GM18868 (cell line): ENCODE results near the gene SYNJ2BP.
"Not testable (repeated sequence)": the region's sequence is repeated elsewhere in the genome, so short reads cannot be mapped to it uniquely, and the experiment has no call there.

Source experiments
- ATAC-seq: cut with Tn5 transposase; IDR thresholded peaks from one replicate; pipeline ENCODE4 v1.9.1; 2021; ENCODE audit warnings: mild to moderate bottlenecking, moderate library complexity; ENCODE audit not compliant: unreplicated experiment

The SYNJ2BP gene

GRCh38 chr14:70416725-70417349 lies at the start of gene SYNJ2BP:
Gene SYNJ2BP, minus strand, starts transcription at chr14:70417090. Its CDS starts 127 bp downstream, at chr14:70416963.
- ATAC-seq = peak; percentile 67

- ATAC-seq = no peak
Observed at GRCh38 chr14:70454731-70455130, 37.8 kb upstream of the SYNJ2BP start.

DNA sequence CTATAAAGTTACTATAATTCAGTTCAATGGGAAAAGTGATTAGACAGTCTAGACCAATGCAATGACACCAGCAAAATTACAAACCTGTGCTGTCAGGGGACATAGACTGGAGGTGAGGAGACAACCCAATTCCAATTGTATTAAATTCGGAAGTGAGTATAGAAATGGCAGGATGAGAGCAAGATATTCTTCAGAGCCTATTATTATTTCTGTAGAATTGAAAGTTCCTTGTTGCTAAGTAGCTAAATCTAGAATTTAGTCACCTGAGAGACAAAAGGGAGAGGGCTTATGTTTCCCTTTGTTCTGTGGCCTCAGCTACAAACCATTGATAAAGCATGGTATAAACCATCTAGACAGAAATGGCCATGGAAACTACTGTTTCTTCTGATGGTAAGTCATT lies 35.0 kb upstream of the SYNJ2BP start, which contains the start of gene ADAM21:
ADAM21 (plus strand) TSS at position 301 of the 400 bp plus-strand sequence. CDS start 5,326 bp downstream, outside the sequence.
- no peak for ATAC-seq

- no peak for ATAC-seq
Observed at GRCh38 chr14:70448633-70449340, 31.9 kb upstream of the SYNJ2BP start.

- no peak for ATAC-seq
Observed at GRCh38 chr14:70442750-70443149, 25.9 kb upstream of the SYNJ2BP start.

DNA sequence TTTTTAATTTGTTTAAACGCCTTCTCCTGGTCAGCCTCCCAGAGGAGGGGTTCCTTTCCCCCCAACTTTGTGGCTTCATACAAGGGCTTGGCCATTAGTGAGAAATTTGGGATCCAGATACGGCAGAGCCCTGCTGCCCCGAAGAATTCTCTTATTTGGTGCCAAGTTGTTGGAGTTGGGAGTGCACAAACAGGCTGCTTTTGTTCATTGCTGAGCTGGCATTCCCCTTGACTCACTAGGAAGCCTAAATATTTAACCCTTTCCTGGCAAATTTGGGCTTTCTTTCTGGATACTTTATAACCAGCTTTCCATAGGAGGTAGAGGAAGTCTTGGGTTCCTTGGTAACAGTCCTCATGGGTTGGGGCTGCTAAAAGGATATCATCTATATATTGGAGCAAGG lies 24.8 kb upstream of the SYNJ2BP start:
- ATAC-seq = no peak

GRCh38 chr14:70436867-70437266 lies 20.0 kb upstream of the SYNJ2BP start:
- no peak for ATAC-seq

DNA sequence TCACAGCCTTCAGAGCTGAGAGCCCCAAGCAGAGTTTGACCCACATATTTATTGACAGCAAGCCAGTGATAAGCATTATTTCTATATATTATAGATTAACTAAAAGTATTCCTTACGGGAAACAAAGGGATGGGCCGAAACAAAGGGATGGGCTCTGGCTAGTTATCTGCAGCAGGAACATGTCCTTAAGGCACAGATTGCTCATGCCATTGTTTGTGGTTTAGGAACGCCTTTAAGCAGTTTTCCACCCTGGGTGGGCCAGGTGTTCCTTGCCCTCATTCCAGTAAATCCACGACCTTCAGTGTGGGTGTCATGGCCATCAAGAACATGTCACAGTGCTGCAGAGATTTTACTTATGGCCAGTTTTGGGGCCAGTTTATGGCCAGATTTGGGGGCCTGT lies 9.7 kb upstream of the SYNJ2BP start:
- not testable (repeated sequence) for ATAC-seq

GRCh38 chr14:70425354-70425753 lies 8.5 kb upstream of the SYNJ2BP start:
- ATAC-seq = no peak

DNA sequence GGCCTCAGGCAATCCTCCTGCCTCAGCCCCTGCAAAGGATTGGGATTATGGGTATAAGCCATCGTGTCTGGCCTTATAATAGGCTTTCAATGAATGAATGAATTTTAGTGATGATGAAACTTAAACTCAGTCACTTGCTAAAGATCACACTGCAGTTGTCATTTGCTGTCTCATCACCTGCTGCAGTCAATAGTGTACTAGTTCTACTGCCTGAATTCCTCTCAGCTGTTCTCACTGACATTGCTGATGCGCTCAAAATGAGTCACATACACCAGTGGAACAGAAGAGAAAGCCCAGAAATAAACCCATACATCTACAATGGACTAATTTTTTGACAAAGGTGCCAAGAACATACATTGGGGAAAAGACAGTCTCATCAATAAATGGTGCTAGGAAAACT lies 5.6 kb upstream of the SYNJ2BP start:
- ATAC-seq = no peak

GRCh38 chr14:70419270-70419931 lies 2.5 kb upstream of the SYNJ2BP start:
- ATAC-seq = not testable (repeated sequence)

DNA sequence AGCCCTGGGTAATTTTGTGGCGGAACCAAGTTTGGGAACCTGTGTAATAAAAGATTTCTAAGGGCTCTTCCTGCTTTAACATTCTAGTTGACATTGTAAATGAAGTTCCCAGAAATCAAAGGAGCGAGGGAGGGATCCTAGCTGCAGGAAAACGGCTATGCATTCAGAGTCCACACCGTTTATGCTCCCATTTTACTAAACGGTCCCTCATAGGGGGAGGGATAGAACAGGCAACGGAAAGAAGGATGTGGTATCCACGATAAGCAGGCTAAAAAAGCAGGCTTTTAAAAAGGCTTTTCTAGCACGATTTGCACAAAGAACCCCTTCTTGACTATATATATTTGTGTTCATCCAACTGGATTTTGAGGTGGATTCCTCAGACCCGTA lies 559 bp downstream of the SYNJ2BP start:
- no peak for ATAC-seq

GRCh38 chr14:70415788-70416187 lies 1.1 kb downstream of the SYNJ2BP start:
- ATAC-seq = no peak

- ATAC-seq = no peak
Observed at GRCh38 chr14:70407621-70408020, 9.3 kb downstream of the SYNJ2BP start.

DNA sequence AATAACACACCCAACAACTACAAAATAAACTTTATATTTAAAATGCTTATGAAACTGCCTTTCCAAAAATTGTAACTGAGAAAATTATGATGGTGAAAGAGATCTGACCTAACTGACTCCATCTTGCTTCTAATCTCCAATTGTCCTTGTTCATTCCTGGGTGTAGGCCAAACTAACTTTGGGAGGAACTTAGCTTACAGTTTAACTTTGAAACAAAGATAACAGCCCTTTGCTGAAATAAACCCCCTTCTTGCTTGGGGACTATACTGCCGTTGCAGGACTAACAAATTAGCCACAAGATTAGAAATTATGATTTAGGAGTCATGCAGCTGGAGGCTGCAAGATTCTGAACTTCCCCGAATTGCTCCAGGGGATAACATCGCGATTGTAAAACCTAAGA lies 10.7 kb downstream of the SYNJ2BP start:
- not testable (repeated sequence) for ATAC-seq

DNA sequence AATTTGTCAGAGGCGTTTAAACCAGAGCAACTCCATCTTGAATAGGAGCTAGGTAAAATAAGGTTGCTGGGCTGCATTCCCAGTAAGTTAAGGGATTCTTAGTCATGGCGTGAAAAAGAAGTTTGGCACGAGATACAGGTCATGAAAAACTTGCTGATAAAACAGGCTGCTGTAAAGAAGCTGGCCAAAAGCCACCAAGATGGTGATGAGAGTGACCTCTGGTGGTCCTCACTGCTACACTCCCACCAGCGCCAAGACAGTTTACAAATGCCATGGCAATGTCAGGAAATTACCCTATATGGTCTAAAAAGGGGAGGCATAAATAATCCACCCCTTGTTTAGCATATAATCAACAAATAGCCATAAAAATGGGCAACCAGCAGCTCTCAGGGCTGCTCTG lies 13.6 kb downstream of the SYNJ2BP start:
- not testable (repeated sequence) for ATAC-seq

DNA sequence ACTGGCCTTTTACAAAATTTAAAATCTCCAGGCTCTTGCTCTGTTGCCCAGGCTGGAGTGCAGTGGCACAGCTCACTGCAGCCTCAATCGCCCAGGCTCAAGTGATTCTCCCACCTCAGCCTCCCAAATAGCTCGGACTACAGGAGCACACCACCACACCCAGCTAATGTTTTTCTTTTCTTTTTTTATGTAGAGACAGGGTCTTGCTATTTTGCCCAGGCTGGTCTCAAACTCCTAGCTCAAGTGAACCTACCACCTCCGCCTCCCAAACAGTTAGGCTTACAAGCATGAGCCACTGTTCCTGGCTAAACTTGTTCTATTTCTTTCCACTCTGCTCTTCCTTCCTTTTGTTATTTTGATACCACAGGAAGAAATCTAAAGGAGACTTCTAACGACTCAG lies 15.2 kb downstream of the SYNJ2BP start:
- ATAC-seq = no peak

GRCh38 chr14:70398706-70399431 lies 18.0 kb downstream of the SYNJ2BP start:
- ATAC-seq = no peak

DNA sequence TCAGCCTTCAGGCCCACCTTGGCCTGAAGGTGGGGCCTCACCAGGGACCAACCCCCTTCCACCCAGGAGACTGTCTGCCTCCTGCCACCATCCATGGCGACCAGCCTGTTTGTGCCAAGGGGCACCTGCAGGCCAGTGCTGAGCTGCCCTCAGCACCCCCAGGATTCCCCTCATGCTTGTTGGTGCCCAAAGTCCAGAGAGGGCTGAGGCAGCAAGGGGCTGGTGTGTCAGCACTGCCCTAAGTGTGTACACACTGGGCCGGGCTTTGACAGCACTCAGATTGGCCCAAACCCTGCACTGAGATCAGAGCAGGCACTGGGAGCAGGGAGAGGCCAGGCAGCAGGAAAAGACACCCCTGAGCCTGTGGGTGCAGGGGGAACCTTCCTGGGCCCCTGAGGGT lies 18.6 kb downstream of the SYNJ2BP start:
- no peak for ATAC-seq

GRCh38 chr14:70397746-70398145 lies 19.1 kb downstream of the SYNJ2BP start:
- no peak for ATAC-seq

GRCh38 chr14:70394674-70395306 lies 22.1 kb downstream of the SYNJ2BP start:
- no peak for ATAC-seq
